Right lobe of liver (tissue), 4 donors: ENCODE measurements around the gene DNAAF9.

Source experiments
- POLR2A ChIP-seq: fragments of 450-650 bp; IDR thresholded peaks from one replicate; pipeline ENCODE4 v1.6.1; 2017; ENCODE audit warnings: antibody characterized with exemption, mild to moderate bottlenecking
- TF ChIP-seq, protein P1 (sequence below), 4 donors: fragments of 200-600 bp in 3 of 4; fragments of 450-650 bp in 1 of 4; IDR thresholded peaks; one replicate each; pipeline versions ENCODE4 v1.5.1 to v1.8.0; 2016 to 2022; ENCODE audit warnings: antibody characterized with exemption in 4 of 4, mild to moderate bottlenecking in 2 of 4
- donor health status: DM: no; HTN: no; CAD: no.
- donor health status: DM: no; HTN: no; CAD: no.
- donor health status: DM: no; HTN: yes; CAD: no.

DNA sequence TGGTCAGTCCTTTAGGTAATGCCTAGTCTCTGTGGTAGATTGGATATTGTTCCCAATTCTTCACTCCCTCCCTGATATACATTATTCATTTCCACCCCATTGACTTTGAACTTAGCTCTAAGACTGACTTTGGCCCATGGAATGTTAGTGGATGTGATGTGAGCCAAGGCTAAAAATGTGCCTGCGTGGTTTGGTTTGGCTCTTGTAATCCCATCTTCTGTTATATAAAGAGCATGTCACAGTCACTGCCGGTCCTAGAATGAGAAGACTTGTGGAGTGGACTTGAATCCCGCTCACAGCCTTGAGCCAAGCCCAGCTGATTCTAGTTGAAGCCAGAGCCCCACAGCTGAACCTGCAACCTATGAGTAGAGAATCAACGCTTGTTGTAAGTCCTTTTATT is 23.6 kb upstream of the DNAAF9 start:
- TF ChIP-seq, protein P1, sequence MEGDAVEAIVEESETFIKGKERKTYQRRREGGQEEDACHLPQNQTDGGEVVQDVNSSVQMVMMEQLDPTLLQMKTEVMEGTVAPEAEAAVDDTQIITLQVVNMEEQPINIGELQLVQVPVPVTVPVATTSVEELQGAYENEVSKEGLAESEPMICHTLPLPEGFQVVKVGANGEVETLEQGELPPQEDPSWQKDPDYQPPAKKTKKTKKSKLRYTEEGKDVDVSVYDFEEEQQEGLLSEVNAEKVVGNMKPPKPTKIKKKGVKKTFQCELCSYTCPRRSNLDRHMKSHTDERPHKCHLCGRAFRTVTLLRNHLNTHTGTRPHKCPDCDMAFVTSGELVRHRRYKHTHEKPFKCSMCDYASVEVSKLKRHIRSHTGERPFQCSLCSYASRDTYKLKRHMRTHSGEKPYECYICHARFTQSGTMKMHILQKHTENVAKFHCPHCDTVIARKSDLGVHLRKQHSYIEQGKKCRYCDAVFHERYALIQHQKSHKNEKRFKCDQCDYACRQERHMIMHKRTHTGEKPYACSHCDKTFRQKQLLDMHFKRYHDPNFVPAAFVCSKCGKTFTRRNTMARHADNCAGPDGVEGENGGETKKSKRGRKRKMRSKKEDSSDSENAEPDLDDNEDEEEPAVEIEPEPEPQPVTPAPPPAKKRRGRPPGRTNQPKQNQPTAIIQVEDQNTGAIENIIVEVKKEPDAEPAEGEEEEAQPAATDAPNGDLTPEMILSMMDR (IDR thresholded peaks at IDR 0.05), result no peak
- TF ChIP-seq POLR2A, result no peak
